ENCODE measurements around the gene OR8D1. TPM values are rescaled to one million over a fixed set of nuclear protein-coding genes. Genes with fewer than 3 reads are reported as not detected.

Gene OR8D1
- total RNA-seq, 2 donors from 2014 or later: not detected

DNA sequence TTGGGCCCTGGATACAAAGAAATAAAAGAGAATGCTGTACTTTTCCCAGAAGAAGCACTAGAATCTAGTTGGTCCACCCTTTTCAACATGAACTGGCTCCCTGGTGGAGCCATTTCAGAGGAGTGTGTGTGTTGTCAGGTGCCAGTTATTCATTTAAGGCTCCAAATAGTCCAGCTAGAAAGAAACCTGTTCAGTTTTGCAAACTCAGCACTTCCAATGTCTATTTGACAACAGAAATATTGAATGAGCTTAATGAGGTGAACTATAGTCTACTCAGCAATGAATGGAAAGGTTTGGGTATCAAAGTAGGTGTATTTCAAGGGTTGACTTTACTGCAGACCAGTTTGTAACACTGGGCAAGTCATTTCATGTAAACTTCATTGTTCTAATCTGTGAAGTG is 2.1 kb downstream of the OR8D1 start:
- no peaks in the 10 kb centered on the region for H3K9me3 Mint-ChIP-seq
- DNase-seq (no peak), ATAC-seq (replicated peaks in 1 of 2) (no peak)
- H3K4me3 Mint-ChIP-seq: no peak overlapping the region
- no peak overlapping the region for H3K27ac Mint-ChIP-seq
- no peaks in the 10 kb centered on the region for H3K36me3 Mint-ChIP-seq (ENCODE audit: insufficient read depth in 2 of 2)
- H3K27me3 Mint-ChIP-seq (ENCODE audit: low read depth): peaks cover 23% of the 10 kb centered on the region
- no peaks in the 10 kb centered on the region for H3K4me1 Mint-ChIP-seq (ENCODE audit: low read depth)

DNA sequence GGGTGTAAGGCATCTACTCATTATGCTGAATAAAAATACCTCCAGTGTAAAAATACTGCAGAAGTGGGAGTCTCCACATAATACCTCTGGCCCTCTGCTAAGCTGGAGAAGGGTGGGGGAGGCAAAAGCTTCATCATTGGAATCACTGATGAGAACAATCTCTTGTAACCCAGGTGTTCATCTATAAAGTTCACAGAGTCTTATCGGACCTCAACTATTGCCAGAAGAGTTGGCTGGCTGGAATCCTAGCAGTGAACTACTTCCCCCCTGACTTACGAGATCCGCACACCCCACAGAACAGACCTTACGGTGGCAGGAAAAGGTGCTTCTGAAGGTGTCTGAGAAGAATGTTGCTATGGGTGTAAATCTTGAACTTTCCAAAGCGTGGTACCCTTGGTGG is 2.5 kb downstream of the OR8D1 start:
- no peaks in the 10 kb centered on the region for H3K36me3 Mint-ChIP-seq (ENCODE audit: insufficient read depth in 2 of 2)
- ATAC-seq (replicated peaks in 1 of 2): no peak
- H3K27me3 Mint-ChIP-seq (ENCODE audit: low read depth): peaks cover 26% of the 10 kb centered on the region
- no peak for DNase-seq
- no peak overlapping the region for H3K4me3 Mint-ChIP-seq
- no peaks in the 10 kb centered on the region for H3K9me3 Mint-ChIP-seq
- H3K27ac Mint-ChIP-seq: no peak overlapping the region
- H3K4me1 Mint-ChIP-seq (ENCODE audit: low read depth): no peaks in the 10 kb centered on the region

DNA sequence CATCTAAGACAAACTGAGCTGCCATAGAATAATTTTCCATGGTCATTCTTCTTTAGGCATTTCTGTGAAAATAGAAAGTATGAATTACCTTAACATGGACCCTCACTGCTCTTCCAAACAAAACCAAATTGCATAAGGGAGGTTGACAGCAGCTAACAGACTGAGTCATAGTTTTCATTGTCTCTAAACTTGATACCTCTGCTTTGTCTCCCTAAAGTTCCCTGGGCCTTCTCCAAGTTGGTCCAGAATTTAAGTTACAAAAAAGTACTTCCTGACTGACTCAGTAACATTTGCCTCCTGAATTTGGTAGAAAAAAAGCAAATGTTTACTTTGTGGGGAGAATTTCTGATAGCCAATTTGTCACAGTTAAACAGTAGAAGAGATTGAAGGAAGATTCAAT is 3.0 kb downstream of the OR8D1 start:
- no peak for ATAC-seq (replicated peaks in 1 of 2)
- no peak for DNase-seq
- no peak overlapping the region for H3K4me3 Mint-ChIP-seq
- H3K9me3 Mint-ChIP-seq: no peaks in the 10 kb centered on the region
- H3K4me1 Mint-ChIP-seq (ENCODE audit: low read depth): no peaks in the 10 kb centered on the region
- peaks cover 26% of the 10 kb centered on the region for H3K27me3 Mint-ChIP-seq (ENCODE audit: low read depth)
- no peaks in the 10 kb centered on the region for H3K36me3 Mint-ChIP-seq (ENCODE audit: insufficient read depth in 2 of 2)
- no peak overlapping the region for H3K27ac Mint-ChIP-seq

DNA sequence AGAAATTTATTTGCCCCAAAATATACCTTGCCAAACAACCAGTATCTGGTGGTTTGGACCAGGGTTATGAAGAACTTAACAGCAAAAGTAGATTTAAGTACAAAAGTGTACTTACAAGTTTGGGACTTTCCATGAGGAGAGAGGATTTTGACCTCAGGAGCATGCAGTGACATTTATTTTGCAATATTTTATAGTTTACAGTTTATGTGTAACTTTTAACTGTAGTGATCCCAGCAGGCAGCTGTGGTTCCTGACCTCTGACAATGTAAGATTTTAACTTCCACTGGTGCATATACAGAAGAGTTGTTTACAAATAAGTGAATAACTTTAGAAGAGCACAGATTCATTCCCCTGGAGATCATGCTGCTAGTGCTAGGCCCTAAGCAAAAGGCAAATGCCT is 6.7 kb downstream of the OR8D1 start:
- no peaks in the 10 kb centered on the region for H3K9me3 Mint-ChIP-seq
- ATAC-seq (replicated peaks in 1 of 2): no peak
- no peaks in the 10 kb centered on the region for H3K4me1 Mint-ChIP-seq (ENCODE audit: low read depth)
- H3K27me3 Mint-ChIP-seq (ENCODE audit: low read depth): peaks cover 19% of the 10 kb centered on the region
- H3K27ac Mint-ChIP-seq: no peak overlapping the region
- no peak for DNase-seq
- no peak overlapping the region for H3K4me3 Mint-ChIP-seq
- H3K36me3 Mint-ChIP-seq (ENCODE audit: insufficient read depth in 2 of 2): no peaks in the 10 kb centered on the region

DNA sequence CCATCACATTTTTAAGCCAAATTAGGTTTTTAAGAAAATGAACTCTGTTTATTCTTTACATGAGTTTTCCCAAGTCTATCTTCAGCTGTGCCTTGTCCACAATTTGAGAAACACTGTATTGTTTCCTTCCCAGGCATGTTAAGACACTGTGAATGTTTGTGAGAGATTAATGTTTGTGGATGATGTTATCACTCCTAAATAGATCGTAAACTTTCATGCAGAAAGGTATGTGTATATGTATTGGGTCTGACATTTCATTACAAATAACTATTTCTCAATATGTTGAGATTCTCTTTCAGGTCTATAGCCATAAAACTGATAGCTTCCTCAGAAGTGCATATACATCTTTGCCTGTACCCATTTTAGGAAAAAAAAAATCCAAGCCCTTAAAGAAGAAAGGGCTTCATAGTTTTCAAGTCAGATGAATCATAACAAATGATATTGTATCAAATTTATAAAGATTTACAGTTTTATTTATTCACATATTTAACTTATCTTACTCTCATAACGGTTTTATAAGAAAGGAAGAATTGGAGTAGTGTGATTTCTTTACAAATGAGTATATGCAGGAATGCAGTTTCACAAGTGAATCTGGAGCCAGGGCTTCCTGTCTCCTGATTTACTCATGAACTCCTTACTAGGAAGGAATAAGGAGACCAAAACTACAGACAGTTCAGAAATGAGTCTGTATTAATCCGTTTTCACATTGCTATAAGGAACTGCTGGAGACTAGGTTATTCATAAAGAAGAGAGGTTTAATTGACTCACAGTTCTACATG is 11.2 kb downstream of the OR8D1 start:
- no peaks in the 10 kb centered on the region for H3K4me1 Mint-ChIP-seq (ENCODE audit: low read depth)
- no peak for DNase-seq
- no peaks in the 10 kb centered on the region for H3K9me3 Mint-ChIP-seq
- no peak for ATAC-seq (replicated peaks in 1 of 2)
- no peaks in the 10 kb centered on the region for H3K36me3 Mint-ChIP-seq (ENCODE audit: insufficient read depth in 2 of 2)
- no peak overlapping the region for H3K4me3 Mint-ChIP-seq
- H3K27ac Mint-ChIP-seq: no peak overlapping the region
- H3K27me3 Mint-ChIP-seq (ENCODE audit: low read depth): peaks cover 12% of the 10 kb centered on the region

DNA sequence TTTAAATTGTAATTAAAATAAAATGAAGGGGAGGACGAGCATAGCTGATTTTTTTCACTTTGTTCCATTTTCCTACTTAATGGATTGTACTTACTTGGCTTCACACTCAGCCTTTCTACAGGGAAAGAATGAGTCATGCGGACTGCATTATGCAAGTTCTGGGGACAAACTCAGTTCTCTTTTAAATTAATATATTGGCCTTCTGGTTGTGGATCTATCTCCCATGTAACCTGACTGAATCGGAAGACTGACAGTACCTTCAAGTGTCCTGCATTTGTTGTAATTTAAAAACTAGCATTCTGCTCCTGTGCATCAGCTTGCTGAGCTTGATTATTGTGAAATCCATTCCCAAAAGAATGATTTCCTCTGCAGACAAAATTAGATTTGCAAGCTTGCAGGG is 12.2 kb downstream of the OR8D1 start:
- no peaks in the 10 kb centered on the region for H3K9me3 Mint-ChIP-seq
- H3K36me3 Mint-ChIP-seq (ENCODE audit: insufficient read depth in 2 of 2): no peaks in the 10 kb centered on the region
- H3K27me3 Mint-ChIP-seq (ENCODE audit: low read depth): peaks cover 2% of the 10 kb centered on the region
- no peak for DNase-seq
- no peak overlapping the region for H3K27ac Mint-ChIP-seq
- H3K4me3 Mint-ChIP-seq: no peak overlapping the region
- no peaks in the 10 kb centered on the region for H3K4me1 Mint-ChIP-seq (ENCODE audit: low read depth)
- no peak for ATAC-seq (replicated peaks in 1 of 2)

DNA sequence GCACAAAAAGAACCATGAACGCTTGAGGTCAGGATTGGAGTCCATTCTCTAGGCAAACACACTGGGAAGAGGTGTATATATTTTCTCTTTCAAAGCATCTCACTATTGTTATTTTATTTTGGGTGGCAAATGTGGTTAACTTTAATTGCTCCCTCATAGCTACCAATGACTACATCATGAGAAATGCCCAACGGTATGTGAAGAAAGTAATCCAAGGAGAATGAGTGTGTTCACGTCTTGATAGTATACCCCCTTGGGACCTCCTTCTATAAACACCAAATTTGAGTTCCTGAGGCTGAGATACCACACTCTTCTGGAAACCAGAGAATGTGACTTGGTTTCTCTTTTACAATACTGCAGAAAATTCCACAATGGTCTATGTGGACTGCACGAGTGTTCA is 15.8 kb downstream of the OR8D1 start:
- ATAC-seq (replicated peaks in 1 of 2) (no peak), DNase-seq (no peak)
- H3K36me3 Mint-ChIP-seq (ENCODE audit: insufficient read depth in 2 of 2): no peaks in the 10 kb centered on the region
- no peaks in the 10 kb centered on the region for H3K27me3 Mint-ChIP-seq (ENCODE audit: low read depth)
- H3K4me1 Mint-ChIP-seq (ENCODE audit: low read depth): no peaks in the 10 kb centered on the region
- no peaks in the 10 kb centered on the region for H3K9me3 Mint-ChIP-seq
- no peak overlapping the region for H3K27ac Mint-ChIP-seq
- H3K4me3 Mint-ChIP-seq: no peak overlapping the region

DNA sequence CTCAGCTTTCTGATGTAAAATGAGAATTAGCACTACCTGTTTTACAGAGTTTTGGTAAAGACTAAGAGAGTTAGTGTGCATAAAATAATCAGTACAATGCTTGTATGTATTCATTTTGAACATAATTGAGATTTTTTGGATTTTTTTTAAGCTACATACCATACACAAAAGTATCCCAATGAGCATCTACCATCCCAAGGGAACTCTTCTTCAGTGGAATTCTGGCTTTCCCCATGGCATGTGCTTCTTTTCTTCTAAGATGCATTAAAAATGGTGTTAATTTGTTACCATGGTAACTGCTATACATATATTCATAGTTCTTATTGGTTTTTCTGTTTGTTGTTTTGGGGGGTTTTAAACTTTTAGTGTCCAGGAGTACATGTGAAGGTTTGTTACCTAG is 17.7 kb downstream of the OR8D1 start:
- Mint-ChIP-seq H3K27ac (no peak overlapping the region), H3K4me3 (no peak overlapping the region), H3K4me1 (ENCODE audit: low read depth) (no peaks in the 10 kb centered on the region), H3K9me3 (no peaks in the 10 kb centered on the region), H3K27me3 (ENCODE audit: low read depth) (no peaks in the 10 kb centered on the region), H3K36me3 (ENCODE audit: insufficient read depth in 2 of 2) (no peaks in the 10 kb centered on the region)
- ATAC-seq (replicated peaks in 1 of 2): no peak
- no peak for DNase-seq

DNA sequence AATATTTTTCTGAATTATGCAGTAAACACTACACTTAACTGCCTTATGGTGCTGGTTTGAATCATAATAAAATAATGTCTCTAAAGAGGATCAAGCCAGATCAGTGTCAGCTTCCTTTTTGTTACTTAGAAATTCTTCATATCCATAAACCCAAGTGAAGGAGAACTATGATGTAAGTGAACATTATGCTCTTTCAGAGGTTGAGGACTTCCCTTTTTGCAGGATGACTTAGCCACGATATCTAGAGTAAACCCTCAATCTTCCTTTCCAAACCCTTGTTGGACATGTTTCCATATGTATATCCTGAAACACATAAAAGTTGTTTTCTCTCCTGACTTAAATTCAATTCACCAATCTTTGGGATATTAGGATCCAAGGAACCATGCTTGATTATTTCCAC is 19.1 kb downstream of the OR8D1 start:
- no peak overlapping the region for H3K4me3 Mint-ChIP-seq
- H3K27me3 Mint-ChIP-seq (ENCODE audit: low read depth): no peaks in the 10 kb centered on the region
- no peak for ATAC-seq (replicated peaks in 1 of 2)

DNA sequence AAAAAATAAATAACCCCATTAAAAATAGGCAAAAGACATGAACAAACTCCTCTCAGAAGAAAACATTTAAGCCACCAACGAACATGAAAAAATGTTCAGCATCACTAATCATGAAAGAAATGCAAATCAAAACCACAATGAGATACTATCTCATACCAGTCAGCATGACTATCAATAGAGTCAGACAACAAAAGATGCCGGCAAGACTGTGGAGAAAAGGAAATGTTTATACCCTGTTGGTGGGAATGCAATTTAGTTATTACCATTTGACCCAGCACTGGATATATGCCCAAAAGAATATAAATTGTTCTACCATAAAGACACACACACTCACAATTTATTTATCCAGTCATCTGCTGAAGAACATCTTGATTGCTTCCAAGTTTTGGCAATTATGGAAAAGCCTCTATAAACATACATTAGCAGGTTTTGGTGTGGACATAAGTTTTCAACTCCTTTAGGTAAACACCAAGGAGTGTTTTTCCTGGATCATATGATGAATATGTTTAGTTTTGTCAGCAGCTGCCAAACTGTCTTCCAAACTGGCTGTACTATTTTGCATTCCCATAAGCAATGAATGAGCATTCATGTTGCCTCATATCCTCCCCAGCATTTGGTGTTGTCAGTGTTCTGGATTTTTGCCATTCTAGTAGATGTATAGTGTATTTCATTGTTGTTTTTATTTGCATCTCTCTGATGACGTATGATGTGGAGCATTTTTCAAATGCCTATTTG is 28.0 kb downstream of the OR8D1 start:
- peaks cover 0 to 2% of the 10 kb centered on the region in 2 donors for H3K36me3 Mint-ChIP-seq (ENCODE audit: insufficient read depth in 2 of 2)
- H3K4me1 Mint-ChIP-seq (ENCODE audit: low read depth): no peaks in the 10 kb centered on the region
- DNase-seq (no peak), ATAC-seq (replicated peaks in 1 of 2) (no peak)
- no peak overlapping the region for H3K4me3 Mint-ChIP-seq
- H3K9me3 Mint-ChIP-seq: peaks cover 11 to 17% of the 10 kb centered on the region in 2 donors
- H3K27me3 Mint-ChIP-seq (ENCODE audit: low read depth): no peaks in the 10 kb centered on the region
- H3K27ac Mint-ChIP-seq: no peak overlapping the region

More for the DNA sequence above, 19.1 kb downstream of the OR8D1 start:
- no peak for DNase-seq
- Mint-ChIP-seq H3K4me1 (ENCODE audit: low read depth) (no peaks in the 10 kb centered on the region), H3K27ac (no peak overlapping the region), H3K9me3 (no peaks in the 10 kb centered on the region), H3K36me3 (ENCODE audit: insufficient read depth in 2 of 2) (no peaks in the 10 kb centered on the region)

DNA sequence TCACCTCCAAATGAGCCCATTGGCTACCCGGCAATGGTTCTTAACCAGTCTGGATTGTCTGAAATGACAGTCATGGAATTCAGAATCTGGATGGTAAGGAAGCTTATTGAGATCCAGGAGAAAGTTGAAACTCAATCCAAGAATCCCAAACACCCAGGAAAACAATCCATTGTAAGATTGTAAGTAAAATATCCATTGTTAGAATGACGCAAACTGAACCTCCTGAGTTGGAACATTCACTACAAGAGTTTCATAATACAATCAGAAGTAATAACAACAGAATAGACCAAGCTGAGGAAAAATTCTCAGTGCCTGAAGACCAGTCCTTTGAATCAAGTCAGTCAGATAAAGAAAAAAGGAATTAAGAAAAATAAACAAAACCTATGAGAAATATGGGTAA is 35.5 kb downstream of the OR8D1 start:
- Mint-ChIP-seq H3K9me3 (peaks cover 7 to 14% of the 10 kb centered on the region in 2 donors), H3K27ac (no peak overlapping the region), H3K36me3 (ENCODE audit: insufficient read depth in 2 of 2) (peaks cover 0 to 2% of the 10 kb centered on the region in 2 donors), H3K4me3 (no peak overlapping the region), H3K27me3 (ENCODE audit: low read depth) (no peaks in the 10 kb centered on the region), H3K4me1 (ENCODE audit: low read depth) (peaks cover 8% of the 10 kb centered on the region)
- ATAC-seq (replicated peaks in 1 of 2) (no peak), DNase-seq (no peak)

DNA sequence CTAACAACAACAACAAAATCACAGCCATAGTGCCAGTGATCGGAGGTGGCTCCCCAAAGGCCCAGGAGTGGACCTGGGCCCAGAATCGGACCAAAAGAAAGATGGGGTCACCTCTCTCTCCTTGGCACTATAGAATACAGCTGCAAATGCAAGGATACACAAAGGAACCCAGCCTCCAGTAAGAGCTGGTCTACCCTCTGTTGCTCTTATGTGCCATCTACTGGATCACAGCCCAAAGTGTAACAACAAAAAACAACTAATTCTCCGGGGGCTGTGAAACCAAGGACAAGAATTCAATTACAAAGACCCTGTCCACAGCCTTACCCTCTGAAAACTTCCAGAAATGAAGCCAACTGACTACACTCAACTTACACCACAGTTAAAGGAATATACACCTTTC is 35.9 kb downstream of the OR8D1 start:
- Mint-ChIP-seq H3K9me3 (peaks cover 6 to 12% of the 10 kb centered on the region in 2 donors), H3K4me1 (ENCODE audit: low read depth) (peaks cover 8% of the 10 kb centered on the region), H3K4me3 (no peak overlapping the region), H3K36me3 (ENCODE audit: insufficient read depth in 2 of 2) (no peaks in the 10 kb centered on the region), H3K27ac (no peak overlapping the region), H3K27me3 (ENCODE audit: low read depth) (no peaks in the 10 kb centered on the region)
- no peak for ATAC-seq (replicated peaks in 1 of 2)
- no peak for DNase-seq

DNA sequence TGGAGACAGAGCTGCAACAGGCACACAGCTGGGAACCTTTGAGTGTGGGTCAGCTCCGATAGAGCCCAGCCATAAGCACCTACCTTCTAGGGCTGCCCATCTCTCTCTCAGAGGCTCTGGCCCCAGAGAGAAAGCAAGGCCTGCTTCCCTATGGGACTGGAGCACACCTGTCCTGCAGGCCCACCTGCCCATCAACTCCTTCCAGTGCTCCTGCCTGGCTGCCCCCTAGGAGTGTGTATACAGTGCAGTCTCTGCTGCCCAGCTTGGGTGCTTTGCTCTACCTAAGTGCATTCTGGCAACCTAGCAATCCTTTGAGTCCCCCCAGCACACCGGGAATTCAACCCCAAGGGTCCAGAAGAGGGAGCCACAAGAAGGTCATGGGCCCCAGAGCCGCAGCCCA is 36.5 kb downstream of the OR8D1 start:
- Mint-ChIP-seq H3K27me3 (ENCODE audit: low read depth) (no peaks in the 10 kb centered on the region), H3K4me3 (no peak overlapping the region), H3K36me3 (ENCODE audit: insufficient read depth in 2 of 2) (no peaks in the 10 kb centered on the region), H3K9me3 (peaks cover 6 to 10% of the 10 kb centered on the region in 2 donors), H3K27ac (no peak overlapping the region), H3K4me1 (ENCODE audit: low read depth) (peaks cover 8% of the 10 kb centered on the region)
- no peak for ATAC-seq (replicated peaks in 1 of 2)
- DNase-seq: no peak
